Panc1 (cell line): ENCODE measurements around the gene GCN1.

Experiments used
- TF ChIP-seq, protein P1 (sequence below): fragments of 450-650 bp; IDR thresholded peaks from 2 replicates; pipeline ENCODE4 v1.5.1; 2017; ENCODE audit warnings: mild to moderate bottlenecking
- TF ChIP-seq, protein P2 (sequence below), 2 experiments: IDR thresholded peaks; 2 replicates each; pipeline ENCODE4 v1.6.1; 2011 to 2012; ENCODE audit warnings: low read depth in 2 of 2, control low read depth in 1 of 2, low read length in 1 of 2, mild to moderate bottlenecking in 1 of 2, moderate library complexity in 1 of 2; ENCODE audit not compliant: insufficient read depth in 1 of 2

DNA sequence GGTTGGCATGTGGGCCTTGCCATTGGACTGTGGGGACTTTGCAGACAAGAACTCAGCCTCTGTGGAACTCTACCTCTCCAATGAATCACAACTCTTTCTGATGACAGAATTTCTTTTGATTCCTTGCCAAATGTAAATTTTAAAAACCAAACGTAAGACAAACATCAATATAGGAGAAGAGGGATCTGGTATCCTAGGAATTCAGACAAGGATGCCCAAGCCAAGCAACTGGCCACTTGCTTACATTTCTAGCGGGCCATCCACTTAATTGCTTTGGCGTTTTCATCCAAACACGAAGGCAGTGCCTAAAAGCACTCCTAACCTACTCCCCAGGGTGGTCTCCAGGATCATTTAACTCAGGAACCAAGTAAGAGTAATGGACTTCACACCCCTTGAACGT is 54.6 kb downstream of the GCN1 start:
- TF ChIP-seq, protein P1, sequence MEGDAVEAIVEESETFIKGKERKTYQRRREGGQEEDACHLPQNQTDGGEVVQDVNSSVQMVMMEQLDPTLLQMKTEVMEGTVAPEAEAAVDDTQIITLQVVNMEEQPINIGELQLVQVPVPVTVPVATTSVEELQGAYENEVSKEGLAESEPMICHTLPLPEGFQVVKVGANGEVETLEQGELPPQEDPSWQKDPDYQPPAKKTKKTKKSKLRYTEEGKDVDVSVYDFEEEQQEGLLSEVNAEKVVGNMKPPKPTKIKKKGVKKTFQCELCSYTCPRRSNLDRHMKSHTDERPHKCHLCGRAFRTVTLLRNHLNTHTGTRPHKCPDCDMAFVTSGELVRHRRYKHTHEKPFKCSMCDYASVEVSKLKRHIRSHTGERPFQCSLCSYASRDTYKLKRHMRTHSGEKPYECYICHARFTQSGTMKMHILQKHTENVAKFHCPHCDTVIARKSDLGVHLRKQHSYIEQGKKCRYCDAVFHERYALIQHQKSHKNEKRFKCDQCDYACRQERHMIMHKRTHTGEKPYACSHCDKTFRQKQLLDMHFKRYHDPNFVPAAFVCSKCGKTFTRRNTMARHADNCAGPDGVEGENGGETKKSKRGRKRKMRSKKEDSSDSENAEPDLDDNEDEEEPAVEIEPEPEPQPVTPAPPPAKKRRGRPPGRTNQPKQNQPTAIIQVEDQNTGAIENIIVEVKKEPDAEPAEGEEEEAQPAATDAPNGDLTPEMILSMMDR, result no peak
- TF ChIP-seq, protein P2, sequence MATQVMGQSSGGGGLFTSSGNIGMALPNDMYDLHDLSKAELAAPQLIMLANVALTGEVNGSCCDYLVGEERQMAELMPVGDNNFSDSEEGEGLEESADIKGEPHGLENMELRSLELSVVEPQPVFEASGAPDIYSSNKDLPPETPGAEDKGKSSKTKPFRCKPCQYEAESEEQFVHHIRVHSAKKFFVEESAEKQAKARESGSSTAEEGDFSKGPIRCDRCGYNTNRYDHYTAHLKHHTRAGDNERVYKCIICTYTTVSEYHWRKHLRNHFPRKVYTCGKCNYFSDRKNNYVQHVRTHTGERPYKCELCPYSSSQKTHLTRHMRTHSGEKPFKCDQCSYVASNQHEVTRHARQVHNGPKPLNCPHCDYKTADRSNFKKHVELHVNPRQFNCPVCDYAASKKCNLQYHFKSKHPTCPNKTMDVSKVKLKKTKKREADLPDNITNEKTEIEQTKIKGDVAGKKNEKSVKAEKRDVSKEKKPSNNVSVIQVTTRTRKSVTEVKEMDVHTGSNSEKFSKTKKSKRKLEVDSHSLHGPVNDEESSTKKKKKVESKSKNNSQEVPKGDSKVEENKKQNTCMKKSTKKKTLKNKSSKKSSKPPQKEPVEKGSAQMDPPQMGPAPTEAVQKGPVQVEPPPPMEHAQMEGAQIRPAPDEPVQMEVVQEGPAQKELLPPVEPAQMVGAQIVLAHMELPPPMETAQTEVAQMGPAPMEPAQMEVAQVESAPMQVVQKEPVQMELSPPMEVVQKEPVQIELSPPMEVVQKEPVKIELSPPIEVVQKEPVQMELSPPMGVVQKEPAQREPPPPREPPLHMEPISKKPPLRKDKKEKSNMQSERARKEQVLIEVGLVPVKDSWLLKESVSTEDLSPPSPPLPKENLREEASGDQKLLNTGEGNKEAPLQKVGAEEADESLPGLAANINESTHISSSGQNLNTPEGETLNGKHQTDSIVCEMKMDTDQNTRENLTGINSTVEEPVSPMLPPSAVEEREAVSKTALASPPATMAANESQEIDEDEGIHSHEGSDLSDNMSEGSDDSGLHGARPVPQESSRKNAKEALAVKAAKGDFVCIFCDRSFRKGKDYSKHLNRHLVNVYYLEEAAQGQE (IDR thresholded peaks at IDR 0.05; ENCODE audit: insufficient read depth in 1 of 2, low read depth in 2 of 2, low read length in 1 of 2), result no peak
